Astrocyte (in vitro differentiated cells and primary cell): ENCODE data around the gene PREX1.

Experiments used
- EZH2 ChIP-seq: IDR thresholded peaks from 2 replicates; pipeline ENCODE4 v1.6.1; 2012; ENCODE audit warnings: mild to moderate bottlenecking, low read length, inconsistent platforms; ENCODE audit not compliant: insufficient read depth
- TF ChIP-seq, protein P1 (sequence below): IDR thresholded peaks from 2 replicates; pipeline ENCODE4 v1.5.1; 2011; ENCODE audit warnings: low read depth, mild to moderate bottlenecking, inconsistent platforms, low read length, moderate library complexity; ENCODE audit not compliant: insufficient read depth

DNA sequence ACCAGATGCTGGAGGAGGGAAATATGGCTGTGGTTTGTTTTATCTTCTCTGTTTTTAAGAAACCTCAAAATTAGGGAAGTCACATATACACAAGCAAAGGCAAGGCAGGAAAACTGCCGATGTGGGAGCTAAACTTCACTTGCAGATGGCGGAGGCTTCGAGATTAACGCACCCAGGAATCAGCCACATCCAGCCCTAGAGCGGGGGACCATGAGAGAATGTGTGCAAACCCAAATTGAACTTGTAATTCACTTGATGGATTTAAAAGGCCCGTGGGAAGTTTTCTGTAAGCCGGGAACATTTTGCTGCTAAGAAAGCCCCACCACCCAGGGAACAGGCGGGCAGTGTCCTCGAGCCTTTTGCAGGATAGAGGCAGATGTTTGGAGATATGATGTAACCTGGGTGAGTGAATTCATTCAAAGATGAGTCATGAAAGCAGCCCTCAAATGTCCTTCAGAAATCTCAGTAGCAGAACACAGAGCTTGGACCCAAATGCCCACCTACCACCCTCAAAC, 39.9 kb downstream of the PREX1 start:
- TF ChIP-seq, protein P1, sequence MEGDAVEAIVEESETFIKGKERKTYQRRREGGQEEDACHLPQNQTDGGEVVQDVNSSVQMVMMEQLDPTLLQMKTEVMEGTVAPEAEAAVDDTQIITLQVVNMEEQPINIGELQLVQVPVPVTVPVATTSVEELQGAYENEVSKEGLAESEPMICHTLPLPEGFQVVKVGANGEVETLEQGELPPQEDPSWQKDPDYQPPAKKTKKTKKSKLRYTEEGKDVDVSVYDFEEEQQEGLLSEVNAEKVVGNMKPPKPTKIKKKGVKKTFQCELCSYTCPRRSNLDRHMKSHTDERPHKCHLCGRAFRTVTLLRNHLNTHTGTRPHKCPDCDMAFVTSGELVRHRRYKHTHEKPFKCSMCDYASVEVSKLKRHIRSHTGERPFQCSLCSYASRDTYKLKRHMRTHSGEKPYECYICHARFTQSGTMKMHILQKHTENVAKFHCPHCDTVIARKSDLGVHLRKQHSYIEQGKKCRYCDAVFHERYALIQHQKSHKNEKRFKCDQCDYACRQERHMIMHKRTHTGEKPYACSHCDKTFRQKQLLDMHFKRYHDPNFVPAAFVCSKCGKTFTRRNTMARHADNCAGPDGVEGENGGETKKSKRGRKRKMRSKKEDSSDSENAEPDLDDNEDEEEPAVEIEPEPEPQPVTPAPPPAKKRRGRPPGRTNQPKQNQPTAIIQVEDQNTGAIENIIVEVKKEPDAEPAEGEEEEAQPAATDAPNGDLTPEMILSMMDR = no peak
- no peak for TF ChIP-seq EZH2
